VCaP (cell line): ENCODE results near the gene CLDN20.

ENCODE experiments used
- H3K27ac ChIP-seq: fragments of 450-650 bp; 2 replicates; pipeline ENCODE4 v1.5.1; 2017
- TF ChIP-seq, protein P1 (sequence below): fragments of 450-650 bp; conservative IDR thresholded peaks from 2 replicates; pipeline ENCODE4 v1.5.1; 2017; ENCODE audit warnings: mild to moderate bottlenecking, moderate library complexity

Gene CLDN20

GRCh38 chr6:155235087-155235486 lies 28.7 kb upstream of the CLDN20 start:
- TF ChIP-seq, protein P1, sequence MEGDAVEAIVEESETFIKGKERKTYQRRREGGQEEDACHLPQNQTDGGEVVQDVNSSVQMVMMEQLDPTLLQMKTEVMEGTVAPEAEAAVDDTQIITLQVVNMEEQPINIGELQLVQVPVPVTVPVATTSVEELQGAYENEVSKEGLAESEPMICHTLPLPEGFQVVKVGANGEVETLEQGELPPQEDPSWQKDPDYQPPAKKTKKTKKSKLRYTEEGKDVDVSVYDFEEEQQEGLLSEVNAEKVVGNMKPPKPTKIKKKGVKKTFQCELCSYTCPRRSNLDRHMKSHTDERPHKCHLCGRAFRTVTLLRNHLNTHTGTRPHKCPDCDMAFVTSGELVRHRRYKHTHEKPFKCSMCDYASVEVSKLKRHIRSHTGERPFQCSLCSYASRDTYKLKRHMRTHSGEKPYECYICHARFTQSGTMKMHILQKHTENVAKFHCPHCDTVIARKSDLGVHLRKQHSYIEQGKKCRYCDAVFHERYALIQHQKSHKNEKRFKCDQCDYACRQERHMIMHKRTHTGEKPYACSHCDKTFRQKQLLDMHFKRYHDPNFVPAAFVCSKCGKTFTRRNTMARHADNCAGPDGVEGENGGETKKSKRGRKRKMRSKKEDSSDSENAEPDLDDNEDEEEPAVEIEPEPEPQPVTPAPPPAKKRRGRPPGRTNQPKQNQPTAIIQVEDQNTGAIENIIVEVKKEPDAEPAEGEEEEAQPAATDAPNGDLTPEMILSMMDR = no peak
- H3K27ac ChIP-seq = no peak overlapping the region

GRCh38 chr6:155237613-155238012 lies 26.2 kb upstream of the CLDN20 start:
- H3K27ac ChIP-seq = no peak overlapping the region
- TF ChIP-seq, protein P1 = no peak

DNA sequence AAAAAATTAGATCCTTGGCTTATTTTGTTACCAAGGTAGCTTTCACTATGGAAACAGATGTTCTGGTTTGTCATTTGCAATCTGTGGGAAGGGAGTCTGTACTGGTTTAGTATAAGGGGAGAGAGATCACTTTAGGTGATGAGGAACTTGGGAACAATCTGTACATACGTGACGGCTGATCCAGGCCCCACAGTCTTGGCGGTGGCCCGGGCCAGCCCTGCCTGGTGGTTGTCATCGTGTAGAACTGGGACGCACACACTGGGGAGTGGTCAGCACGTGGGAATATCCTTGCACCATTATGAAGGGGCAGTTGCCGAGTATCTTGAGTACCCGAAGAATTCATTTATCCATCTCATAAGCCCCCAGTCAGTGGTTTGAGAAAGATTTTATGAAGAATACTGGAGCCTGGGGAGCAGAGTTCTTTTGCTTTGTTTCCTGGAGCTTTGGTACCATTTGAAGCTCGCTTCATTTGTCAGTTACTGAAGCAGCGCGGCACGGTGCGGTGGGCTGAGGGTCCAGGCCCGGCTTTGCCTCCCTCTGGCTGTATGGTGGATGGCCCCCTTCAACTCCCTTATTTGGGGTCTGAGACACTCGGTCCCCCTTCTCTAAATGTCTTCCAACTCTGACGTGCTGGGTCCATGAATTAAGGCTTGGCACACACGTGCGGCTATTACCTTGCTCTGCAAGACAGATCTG lies 22.8 kb upstream of the CLDN20 start:
- TF ChIP-seq, protein P1 = no peak
- no peak overlapping the region for H3K27ac ChIP-seq

- no peak overlapping the region for H3K27ac ChIP-seq
- TF ChIP-seq, protein P1 = no peak
Measured at GRCh38 chr6:155241966-155242365, 21.8 kb upstream of the CLDN20 start.

- no peak overlapping the region for H3K27ac ChIP-seq
- TF ChIP-seq, protein P1 = no peak
Measured at GRCh38 chr6:155244434-155244833, 19.4 kb upstream of the CLDN20 start.

GRCh38 chr6:155245193-155245592 lies 18.6 kb upstream of the CLDN20 start:
- TF ChIP-seq, protein P1 = no peak
- no peak overlapping the region for H3K27ac ChIP-seq

DNA sequence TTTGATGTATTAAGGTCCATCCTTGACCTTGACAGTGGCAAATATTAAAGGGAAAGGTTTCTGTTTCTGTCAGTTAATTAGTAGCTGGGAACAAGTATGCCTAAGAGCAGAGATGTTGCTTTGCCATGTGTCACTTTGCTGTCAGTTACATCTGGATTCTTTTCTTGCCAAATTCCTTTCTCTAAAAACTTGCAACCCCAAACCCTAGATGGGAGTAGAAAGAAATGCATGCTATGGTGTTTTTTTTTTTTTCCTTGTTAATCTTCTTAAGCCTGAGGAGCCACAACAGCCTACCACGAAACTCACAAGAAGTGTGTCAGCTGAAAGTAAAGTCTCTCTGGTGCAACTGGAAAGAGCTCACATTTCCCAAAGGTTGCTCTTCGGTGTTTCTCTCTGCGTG lies 18.0 kb upstream of the CLDN20 start:
- H3K27ac ChIP-seq = no peak overlapping the region
- TF ChIP-seq, protein P1 = no peak
